HG02763 (cell line): ENCODE data around the gene CHRNA5.

Source experiments
- ATAC-seq: cut with Tn5 transposase; IDR thresholded peaks from one replicate; pipeline ENCODE4 v1.9.1; 2021; ENCODE audit warnings: mild to moderate bottlenecking, moderate library complexity; ENCODE audit not compliant: unreplicated experiment

The CHRNA5 gene

DNA sequence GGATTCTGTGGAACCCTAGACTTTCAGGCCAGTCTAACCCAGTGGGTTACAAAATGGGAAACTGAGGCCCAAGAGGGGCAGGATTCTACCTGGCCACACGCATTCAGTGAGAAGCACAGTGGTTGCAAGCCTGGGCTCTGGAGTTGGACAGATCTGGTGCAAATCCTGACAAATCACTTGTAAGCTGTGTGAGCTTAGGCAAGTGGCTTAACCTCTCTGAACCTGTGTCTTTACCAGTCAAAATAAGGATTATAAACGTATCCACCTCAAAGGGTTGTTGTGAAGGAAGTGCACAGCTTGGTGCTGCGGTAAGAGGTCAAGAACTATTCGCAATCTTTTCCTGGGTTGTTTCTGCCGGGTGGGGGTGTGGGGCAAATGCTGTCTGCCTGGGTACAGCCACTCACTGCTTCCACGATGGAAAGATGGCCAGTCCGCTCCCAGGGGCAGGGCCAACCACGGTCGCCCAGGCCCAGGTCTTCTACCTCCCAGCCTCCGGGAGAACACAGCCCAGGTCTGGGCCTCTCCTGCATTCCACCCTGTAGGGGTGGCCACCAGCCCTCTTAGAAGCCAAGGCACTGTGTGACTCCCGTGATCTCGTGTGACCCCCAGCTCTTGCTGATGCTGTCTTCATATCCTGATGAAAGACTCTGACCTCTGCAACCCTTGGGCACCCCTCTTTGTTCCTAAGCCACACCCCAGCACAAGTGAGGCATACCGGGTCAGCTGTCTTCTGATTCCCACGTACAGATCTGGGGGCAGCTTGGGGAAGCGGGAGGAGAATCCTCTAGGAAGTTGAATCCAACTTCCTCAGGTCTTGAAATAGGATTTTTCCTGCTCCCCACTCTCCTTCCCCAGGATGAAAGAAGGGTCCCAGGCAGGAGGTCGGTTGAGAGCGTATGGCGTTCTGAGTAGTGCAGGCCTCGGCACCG is 54.0 kb downstream of the CHRNA5 start:
- ATAC-seq = no peak

- no peak for ATAC-seq
These were observed 54.8 kb downstream of the CHRNA5 start for GRCh38 chr15:78620021-78620526.

DNA sequence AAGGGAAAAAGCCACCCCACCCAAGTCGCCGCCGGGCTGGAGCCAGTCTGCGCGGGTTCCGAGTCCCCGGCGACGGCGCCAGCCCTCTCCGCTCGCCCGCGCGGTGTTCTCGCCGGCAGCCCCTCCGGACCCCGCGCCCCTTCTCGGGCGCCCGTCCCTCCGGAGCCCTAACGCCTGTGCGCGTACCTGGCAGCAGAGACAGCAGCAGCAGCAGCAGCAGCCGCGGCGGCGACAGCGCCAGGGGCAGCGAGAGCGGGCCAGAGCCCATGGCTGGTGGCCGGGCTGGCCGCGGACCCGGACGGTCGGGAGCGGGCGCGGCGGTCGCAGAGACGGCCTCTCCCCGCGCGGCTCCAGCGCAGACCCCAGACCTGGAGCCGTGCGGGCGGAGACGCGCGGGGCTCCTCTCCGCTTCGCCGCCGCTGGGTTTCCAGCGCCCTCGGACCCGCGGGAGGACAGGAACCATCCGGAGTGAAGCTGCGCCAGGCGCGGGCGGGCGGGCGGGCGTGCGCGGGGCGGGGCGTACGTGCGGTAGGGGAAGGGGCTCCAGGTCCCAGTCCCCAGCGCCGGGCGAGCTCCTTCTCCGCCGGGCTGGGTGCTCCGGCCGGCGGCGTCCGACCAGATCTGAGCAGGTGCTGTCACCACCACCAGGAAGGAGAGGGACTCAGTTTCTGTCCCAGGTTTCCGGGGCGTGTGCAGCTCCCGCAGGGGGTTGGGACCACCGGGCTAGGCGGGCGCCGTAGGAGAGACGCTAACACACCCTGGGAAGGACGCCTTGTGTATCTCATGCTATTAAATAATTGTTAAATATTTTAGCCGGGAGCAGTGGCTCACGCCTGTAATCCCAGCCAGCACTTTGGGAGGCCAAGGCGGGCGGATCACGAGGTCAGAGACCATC is 55.5 kb downstream of the CHRNA5 start, which contains the start of gene CHRNA3:
Gene CHRNA3, minus strand, starts transcription at position 470 of the 895 bp plus-strand sequence. Its CDS starts 202 bp downstream, at position 268.
- no peak for ATAC-seq

DNA sequence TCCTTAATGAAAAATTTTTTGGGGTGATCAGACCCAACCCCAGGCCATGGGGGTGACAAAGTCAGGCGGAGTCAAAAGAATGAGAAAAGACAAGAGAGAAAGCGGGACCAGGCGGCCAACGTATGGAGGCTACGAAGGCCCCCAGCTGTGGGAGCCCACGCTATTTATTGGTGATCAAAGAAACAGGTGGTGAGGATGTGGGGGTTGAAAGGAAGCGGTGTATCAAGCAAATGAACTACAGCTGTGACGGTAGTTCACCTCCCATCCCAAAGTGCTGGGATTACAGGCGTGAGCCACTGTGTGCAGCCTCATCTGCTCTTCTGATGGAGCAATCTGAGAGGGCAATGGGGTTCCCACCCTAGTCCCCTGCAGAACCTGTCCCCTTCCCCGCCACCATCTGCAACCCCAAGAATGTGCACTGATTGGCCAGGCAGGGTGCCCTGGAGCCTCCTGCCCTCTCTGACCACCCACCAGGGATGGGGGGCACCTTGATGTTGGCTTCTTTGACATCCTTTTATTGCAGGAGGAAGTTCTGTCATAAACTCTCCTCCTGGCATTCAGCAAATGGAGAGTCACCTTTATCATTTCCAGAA is 56.6 kb downstream of the CHRNA5 start:
- ATAC-seq = no peak

- ATAC-seq = no peak
These were observed 58.6 kb downstream of the CHRNA5 start for GRCh38 chr15:78623786-78624497.

DNA sequence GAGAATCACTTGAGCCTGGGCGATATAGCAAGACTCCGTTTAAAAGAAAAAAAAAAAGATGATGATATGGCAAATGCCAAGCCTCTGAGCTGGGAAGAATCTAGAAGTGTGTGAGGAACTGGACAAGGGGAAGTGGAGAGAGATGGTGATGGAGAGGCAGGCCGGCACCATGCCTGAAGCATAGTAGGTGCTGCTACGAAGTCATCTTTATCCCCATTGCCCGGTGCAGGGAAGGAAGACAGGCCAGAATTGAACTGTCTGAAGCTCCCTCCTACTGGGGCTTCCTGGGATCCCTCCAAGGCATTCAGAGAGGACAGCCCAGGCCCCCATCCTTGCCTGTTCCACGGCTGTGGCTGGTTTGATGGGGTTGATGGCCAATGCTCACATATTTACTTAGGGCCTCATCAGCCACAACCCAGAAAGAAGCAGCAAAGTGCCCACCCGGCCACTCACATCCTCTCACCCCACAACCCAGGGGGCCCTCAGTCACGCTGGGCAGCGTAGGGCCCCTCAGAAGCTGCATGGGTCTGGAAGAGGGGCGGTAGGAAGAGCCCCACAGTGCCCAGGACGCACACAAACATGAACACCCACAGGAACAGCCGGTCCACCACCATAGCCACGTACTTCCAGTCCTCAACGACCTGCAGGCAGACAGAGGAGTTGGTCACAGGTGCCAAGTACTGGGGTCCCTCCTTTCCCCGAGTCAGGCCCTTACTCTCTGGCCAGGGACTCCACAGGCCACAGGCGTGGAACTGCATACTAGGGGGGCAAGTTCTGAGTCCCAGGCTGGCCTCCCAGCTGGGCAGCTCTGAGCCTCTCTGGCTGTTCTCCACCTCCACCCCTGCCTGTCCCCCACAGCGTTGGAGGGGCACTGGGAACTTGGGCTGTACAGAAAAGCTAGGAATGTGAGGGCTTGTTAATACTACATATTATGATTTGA is 59.6 kb downstream of the CHRNA5 start:
- no peak for ATAC-seq

- ATAC-seq = no peak
These were observed 60.4 kb downstream of the CHRNA5 start for GRCh38 chr15:78625606-78626280.

- ATAC-seq = no peak
These were observed 61.2 kb downstream of the CHRNA5 start for GRCh38 chr15:78626381-78626995.

DNA sequence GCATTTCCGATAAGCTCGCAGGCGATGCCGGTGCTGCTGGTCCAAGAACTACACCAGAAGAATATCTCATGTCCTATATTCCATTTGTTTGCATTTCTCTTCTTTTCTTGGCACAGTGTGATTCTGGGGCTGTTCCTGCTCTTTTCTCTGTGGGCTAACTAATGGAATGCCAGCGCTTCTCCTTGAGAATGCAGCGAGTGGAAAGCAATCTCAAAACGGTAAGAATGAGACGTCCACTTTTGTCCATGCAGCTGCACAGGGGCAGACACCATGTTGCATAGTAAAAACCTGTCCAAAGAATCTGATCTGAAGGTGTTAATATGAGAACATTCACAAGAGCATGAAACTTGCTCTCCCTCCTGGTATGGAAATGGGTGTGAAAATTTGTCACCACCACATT is 62.0 kb downstream of the CHRNA5 start:
- ATAC-seq = no peak

- no peak for ATAC-seq
These were observed 62.9 kb downstream of the CHRNA5 start for GRCh38 chr15:78628227-78628626.

GRCh38 chr15:78629031-78629715 is 63.9 kb downstream of the CHRNA5 start:
- no peak for ATAC-seq

GRCh38 chr15:78629716-78630065 is 64.4 kb downstream of the CHRNA5 start:
- no peak for ATAC-seq

- ATAC-seq = no peak
These were observed 65.7 kb downstream of the CHRNA5 start for GRCh38 chr15:78630886-78631633.

DNA sequence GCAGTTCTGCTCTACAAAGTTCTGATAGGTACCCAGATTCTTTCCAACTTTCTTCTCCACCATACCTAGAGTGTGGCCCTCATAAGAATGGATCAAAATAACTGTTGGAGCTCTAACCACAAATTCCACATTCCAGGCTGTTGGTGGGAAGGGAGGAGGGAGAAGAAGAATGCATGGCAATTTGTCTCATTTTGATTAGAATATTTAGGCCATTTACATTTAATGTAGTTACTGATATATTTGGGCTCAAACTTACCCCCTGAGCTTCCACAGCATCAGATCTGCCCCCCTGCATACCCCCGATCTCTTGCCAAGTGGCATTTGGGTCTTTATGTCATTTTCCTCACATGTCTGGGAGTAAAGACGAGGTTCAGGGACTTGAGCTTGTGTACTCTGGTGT is 68.0 kb downstream of the CHRNA5 start:
- ATAC-seq = no peak

DNA sequence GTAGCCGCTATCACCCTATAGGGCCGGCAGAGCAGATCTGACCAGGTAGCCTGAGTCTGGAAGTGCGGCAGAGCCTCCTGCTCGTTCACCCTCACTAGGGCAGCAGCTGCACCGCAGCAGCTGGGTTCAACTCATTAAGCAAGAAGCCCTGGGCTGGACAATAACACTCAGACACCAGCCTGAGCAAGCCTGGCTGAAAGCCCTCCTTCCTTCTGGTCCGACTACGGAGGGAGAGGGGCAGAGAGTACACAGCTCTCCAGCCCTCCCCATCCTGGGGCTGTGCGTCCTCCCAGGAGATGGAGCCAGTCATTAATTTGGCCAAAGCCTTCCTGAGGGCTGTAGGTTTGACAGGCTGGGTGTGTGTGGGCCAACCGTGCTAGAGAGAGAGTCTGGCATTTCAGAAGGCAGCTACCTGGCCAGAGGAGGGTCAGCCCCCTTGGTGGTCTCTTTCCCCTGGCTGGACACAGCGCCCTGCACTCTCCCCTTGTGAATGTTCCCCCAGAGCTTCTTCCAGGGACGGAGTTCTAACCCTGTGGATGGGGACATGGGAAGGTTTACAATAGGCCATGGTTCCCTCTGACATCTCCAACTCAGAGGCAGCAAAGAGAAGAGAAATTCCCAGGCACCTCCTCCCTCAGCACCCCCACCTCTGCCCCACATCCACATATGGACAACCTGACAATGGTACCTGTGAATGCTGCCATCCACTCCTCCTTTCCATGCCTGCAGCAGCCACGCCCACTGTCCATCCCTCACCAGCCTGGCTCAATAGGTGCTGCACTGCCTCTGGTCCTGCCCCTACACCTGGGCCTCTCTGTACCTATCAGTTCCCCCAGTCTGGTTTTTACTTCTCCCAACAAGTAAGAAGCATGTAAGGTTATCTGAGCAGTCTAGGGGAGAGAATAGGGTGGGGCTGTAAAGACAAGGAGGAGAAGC is 69.2 kb downstream of the CHRNA5 start:
- ATAC-seq = no peak

- no peak for ATAC-seq
These were observed 70.0 kb downstream of the CHRNA5 start for GRCh38 chr15:78635346-78635745.
